Mononuclear cell (primary cell): Measurements from ENCODE around the gene ENO1. TPM values are rescaled to one million over a fixed set of nuclear protein-coding genes. Genes with fewer than 3 reads are reported as not detected.
"Not testable (repeated sequence)": the region's sequence is repeated elsewhere in the genome, so short reads cannot be mapped to it uniquely, and the experiment has no call there.

Experiments
- H3K27me3 ChIP-seq: 2 replicates; pipeline ENCODE4 v1.6.0; 2011; ENCODE audit warnings: low read length, control low read depth; ENCODE audit not compliant: insufficient read depth
- H3K4me1 ChIP-seq: 2 replicates; pipeline ENCODE4 v1.5.1; 2011; ENCODE audit warnings: mild to moderate bottlenecking, low read length, control low read depth; ENCODE audit not compliant: insufficient read depth
- H3K4me3 ChIP-seq: 2 replicates; pipeline ENCODE4 v1.5.1; 2011; ENCODE audit warnings: mild to moderate bottlenecking, low read length, moderate library complexity
- H3K9me3 ChIP-seq: 2 replicates; pipeline ENCODE4 v1.5.1; 2011; ENCODE audit warnings: low read depth, mild to moderate bottlenecking, control low read depth, low read length
- total RNA-seq: library from RNA; depleted of rRNA; stranded (reverse); fragments of >200 nt; gene quantifications from one replicate; pipeline ENCODE4 v1.2.3, GENCODE V29; 2012

ENO1 gene
- total RNA-seq, result 370 TPM

- H3K27me3 ChIP-seq, result no peaks in the 10 kb centered on the region
- H3K4me1 ChIP-seq, result peaks cover 64% of the 10 kb centered on the region
- no peaks in the 10 kb centered on the region for H3K9me3 ChIP-seq
- peak within 1 kb of the TSS; percentile 95 for H3K4me3 ChIP-seq
Measured at GRCh38 chr1:8878448-8878697, at the start of gene ENO1. ENO1 (minus strand) TSS chr1:8878686; CDS start chr1:8874908, 3,778 bp downstream.

DNA sequence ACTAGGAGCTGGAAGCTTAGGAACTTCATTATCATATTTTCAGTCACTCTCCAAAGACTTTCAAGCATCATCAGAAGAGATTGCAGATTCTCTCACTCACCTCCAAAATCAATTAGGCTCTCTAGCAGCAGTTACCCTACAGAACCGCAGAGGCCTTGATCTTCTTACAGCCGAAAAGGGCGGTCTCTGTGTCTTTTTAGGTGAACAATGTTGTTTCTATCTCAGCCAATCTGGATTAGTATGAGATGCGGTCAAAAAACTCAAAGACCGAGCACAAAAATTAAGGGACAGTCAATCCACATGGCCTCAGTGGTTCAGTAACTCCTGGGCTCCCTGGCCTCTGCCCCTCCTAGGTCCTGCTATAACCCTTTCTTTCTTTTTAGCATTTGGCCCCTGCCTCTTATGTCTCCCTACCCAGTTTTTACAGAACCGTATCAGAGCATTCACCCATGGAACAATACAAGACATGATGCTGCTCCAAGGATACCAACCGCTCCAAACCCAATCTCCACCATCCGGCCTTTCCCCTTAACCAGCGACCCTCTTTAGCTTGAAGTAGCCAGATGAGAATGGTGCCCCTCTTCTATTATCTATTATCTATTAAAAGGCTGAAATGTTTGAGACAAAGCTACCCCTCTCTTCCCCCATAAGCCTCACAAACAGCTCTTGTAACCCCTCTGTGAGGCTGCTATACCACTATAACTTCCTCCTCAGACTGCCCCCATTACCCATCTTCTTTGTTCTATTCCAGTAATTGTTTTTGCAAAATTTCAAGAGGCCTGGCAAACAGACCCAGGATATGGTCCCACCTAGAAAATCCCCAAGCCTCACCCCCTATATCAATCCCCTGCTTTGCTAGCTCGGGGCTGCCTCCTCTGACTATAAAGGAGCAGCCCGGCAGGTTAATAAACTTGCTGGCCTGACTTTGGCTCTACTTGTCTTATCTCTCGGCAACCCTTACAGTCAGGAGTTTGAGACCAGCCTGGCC is 48.5 kb upstream of the ENO1 start:
- no peaks in the 10 kb centered on the region for H3K9me3 ChIP-seq
- no peak overlapping the region for H3K4me3 ChIP-seq
- peaks cover 14% of the 10 kb centered on the region for H3K4me1 ChIP-seq
- H3K27me3 ChIP-seq, result no peaks in the 10 kb centered on the region

GRCh38 chr1:8925960-8926359 is 47.5 kb upstream of the ENO1 start:
- Histone ChIP-seq H3K4me3 (peak overlapping the region; percentile 6), H3K4me1 (peaks cover 15% of the 10 kb centered on the region)

GRCh38 chr1:8925406-8925805 is 46.9 kb upstream of the ENO1 start:
- no peaks in the 10 kb centered on the region for H3K9me3 ChIP-seq
- no peaks in the 10 kb centered on the region for H3K27me3 ChIP-seq
- peaks cover 20% of the 10 kb centered on the region for H3K4me1 ChIP-seq
- peak overlapping the region; percentile 12 for H3K4me3 ChIP-seq

More at GRCh38 chr1:8925960-8926359, 47.5 kb upstream of the ENO1 start:
- no peaks in the 10 kb centered on the region for H3K27me3 ChIP-seq
- no peaks in the 10 kb centered on the region for H3K9me3 ChIP-seq

DNA sequence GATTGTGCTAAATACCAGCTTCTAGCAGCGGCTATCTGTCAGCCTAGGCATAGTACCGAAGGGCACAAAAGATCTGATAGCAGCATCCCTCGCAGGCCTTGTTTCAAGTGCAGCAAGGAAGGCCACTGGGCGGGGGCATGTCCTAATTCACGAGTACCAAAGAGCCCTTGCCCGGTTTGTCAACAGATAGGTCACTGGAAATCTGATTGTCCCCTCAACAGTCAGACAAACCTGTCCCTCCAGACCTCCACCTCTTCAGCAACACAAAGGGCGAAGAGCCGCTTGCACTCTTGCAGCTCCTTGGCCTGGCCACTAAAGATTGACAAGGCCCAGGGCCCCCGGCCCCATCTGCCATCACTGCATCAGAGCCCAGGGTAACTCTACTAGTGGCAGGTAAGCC is 44.5 kb upstream of the ENO1 start:
- Histone ChIP-seq H3K27me3 (no peaks in the 10 kb centered on the region), H3K4me3 (no peak overlapping the region), H3K9me3 (no peaks in the 10 kb centered on the region), H3K4me1 (peaks cover 20% of the 10 kb centered on the region)

DNA sequence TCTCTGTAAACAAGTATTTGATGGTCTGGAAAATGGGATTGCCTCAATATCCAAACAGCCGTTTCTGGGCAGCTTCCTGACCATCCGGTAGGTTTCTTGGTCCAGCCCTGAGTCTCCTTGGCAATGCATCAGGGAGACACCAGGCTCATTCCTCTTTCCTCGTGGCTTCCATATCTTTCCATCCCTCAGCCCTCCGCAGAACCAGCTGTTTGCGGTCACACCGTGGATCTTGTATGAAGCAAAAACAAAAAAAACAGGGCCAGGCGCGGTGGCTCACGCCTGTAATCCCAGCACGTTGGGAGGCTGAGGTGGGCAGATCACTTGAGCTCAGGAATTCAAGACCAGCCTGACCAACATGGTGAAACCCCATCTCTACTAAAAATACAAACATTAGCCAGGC is 39.0 kb upstream of the ENO1 start:
- H3K4me3 ChIP-seq, result not testable (repeated sequence)

GRCh38 chr1:8915446-8915845 is 37.0 kb upstream of the ENO1 start:
- Histone ChIP-seq H3K4me3 (no peak overlapping the region), H3K4me1 (peaks cover under 1% of the 10 kb centered on the region), H3K27me3 (no peaks in the 10 kb centered on the region), H3K9me3 (no peaks in the 10 kb centered on the region)

More for the DNA sequence above, 39.0 kb upstream of the ENO1 start:
- H3K27me3 ChIP-seq, H3K9me3 ChIP-seq, H3K4me1 ChIP-seq: not testable (repeated sequence)

- Histone ChIP-seq H3K4me1 (no peaks in the 10 kb centered on the region), H3K4me3 (no peak overlapping the region), H3K27me3 (no peaks in the 10 kb centered on the region), H3K9me3 (no peaks in the 10 kb centered on the region)
Measured at GRCh38 chr1:8914466-8914865, 36.0 kb upstream of the ENO1 start.

- H3K27me3 ChIP-seq, result no peaks in the 10 kb centered on the region
- H3K9me3 ChIP-seq, result no peaks in the 10 kb centered on the region
- no peak overlapping the region for H3K4me3 ChIP-seq
- no peaks in the 10 kb centered on the region for H3K4me1 ChIP-seq
Measured at GRCh38 chr1:8913457-8913856, 35.0 kb upstream of the ENO1 start.

DNA sequence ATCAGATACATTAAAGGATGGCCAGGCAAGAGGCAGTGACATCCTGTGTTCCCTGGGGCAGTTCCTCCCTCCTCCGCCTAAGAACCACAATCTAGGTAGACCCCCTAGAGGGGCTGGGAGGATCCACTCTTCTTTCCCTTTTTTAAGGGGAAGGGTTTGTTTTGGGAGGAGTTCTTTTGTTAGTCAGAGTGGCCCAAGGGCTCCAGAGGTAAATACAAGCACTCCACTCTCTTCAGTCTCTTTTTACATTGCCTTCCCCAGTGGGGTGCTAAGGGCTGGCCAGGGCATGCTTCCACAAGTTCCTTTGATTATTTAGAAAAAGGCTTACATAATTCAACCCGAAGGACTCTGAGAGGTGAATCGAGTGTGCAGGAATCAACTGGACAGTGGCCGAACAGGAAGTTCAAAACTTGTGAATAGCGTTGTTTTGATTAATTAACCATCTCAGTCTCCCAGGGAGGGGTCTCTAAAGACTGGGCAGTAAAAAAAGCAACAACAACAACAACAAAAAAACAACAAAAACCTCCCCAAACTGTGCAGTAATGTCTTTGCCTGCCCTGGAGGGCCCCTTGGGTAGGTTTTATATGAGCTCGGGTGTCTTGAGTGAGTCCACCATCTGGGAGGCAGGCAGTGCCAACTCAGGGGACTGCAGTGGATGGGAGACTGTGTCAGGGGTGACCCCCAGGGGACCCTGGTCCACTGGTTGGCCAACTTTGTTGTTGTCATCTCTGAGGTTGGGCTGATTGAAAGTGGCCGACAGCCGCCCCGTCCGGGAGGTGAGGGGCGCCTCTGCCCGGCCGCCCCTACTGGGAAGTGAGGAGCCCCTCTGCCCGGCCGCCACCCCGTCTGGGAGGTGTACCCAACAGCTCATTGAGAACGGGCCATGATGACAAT is 33.2 kb upstream of the ENO1 start:
- Histone ChIP-seq H3K4me1 (no peaks in the 10 kb centered on the region), H3K27me3 (no peaks in the 10 kb centered on the region), H3K4me3 (no peak overlapping the region), H3K9me3 (no peaks in the 10 kb centered on the region)

- Histone ChIP-seq H3K4me3 (no peak overlapping the region), H3K27me3 (no peaks in the 10 kb centered on the region), H3K4me1 (no peaks in the 10 kb centered on the region)
Measured at GRCh38 chr1:8910914-8911313, 32.4 kb upstream of the ENO1 start.

GRCh38 chr1:8910331-8910730 is 31.8 kb upstream of the ENO1 start:
- no peaks in the 10 kb centered on the region for H3K4me1 ChIP-seq
- no peaks in the 10 kb centered on the region for H3K27me3 ChIP-seq
- no peak overlapping the region for H3K4me3 ChIP-seq
- no peaks in the 10 kb centered on the region for H3K9me3 ChIP-seq

More at GRCh38 chr1:8910914-8911313, 32.4 kb upstream of the ENO1 start:
- no peaks in the 10 kb centered on the region for H3K9me3 ChIP-seq

DNA sequence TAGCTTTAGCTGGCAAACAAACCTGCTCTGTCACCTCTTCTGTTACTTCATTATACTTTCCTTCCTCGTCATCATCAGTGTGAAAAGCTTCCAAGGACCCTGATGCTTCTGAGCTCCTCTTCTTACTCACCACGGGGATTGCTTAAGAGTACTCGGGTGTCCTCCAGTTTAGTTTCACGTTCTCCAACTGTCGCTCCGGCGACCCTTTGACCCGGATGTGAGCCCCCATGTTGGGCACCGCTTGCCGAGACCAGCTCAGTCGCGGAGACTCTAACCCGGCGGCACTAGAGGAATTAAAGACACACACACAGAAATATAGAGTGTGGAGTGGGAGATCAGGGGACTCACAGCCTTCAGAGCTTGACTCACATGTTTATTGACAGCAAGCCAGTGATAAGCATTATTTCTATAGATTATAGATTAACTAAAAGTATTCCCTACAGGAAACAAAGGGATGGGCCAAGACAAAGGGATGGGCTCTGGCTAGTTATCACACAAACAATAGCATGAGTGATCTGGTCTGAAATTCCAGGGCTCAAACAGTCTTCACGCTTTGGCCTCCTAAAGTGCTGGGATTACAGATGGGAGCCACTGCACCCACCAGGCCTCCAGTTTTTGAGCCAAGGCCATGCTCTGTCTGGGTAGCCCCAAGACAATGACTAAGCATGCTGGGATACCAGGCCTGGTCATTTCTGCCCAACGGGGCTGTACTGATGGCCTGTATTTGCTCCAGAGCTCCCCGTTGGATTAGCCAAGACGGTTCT is 30.1 kb upstream of the ENO1 start:
- H3K9me3 ChIP-seq, result no peaks in the 10 kb centered on the region
- H3K4me3 ChIP-seq, result no peak overlapping the region
- no peaks in the 10 kb centered on the region for H3K27me3 ChIP-seq
- H3K4me1 ChIP-seq, result no peaks in the 10 kb centered on the region

GRCh38 chr1:8905582-8906191 is 27.2 kb upstream of the ENO1 start:
- H3K27me3 ChIP-seq, result no peaks in the 10 kb centered on the region
- no peaks in the 10 kb centered on the region for H3K9me3 ChIP-seq
- H3K4me1 ChIP-seq, result no peaks in the 10 kb centered on the region
- no peak overlapping the region for H3K4me3 ChIP-seq
